OCI-LY7 (cell line): ENCODE measurements around the gene MAPK13.

ENCODE experiments used
- EZH2phosphoT487 ChIP-seq: fragments of 200-600 bp; sonication (generic); IDR thresholded peaks from 2 replicates; pipeline ENCODE4 v1.6.1; 2018; ENCODE audit warnings: low read depth, borderline replicate concordance, mild to moderate bottlenecking, mixed run types, antibody characterized with exemption, low read length, moderate library complexity, mixed read lengths
- TF ChIP-seq, protein P1 (sequence below): fragments of 200-600 bp; sonication (generic); conservative IDR thresholded peaks from 2 replicates; pipeline ENCODE4 v1.5.1; 2014; ENCODE audit warnings: mild to moderate bottlenecking, antibody characterized with exemption, low read length, moderate library complexity, mixed read lengths

DNA sequence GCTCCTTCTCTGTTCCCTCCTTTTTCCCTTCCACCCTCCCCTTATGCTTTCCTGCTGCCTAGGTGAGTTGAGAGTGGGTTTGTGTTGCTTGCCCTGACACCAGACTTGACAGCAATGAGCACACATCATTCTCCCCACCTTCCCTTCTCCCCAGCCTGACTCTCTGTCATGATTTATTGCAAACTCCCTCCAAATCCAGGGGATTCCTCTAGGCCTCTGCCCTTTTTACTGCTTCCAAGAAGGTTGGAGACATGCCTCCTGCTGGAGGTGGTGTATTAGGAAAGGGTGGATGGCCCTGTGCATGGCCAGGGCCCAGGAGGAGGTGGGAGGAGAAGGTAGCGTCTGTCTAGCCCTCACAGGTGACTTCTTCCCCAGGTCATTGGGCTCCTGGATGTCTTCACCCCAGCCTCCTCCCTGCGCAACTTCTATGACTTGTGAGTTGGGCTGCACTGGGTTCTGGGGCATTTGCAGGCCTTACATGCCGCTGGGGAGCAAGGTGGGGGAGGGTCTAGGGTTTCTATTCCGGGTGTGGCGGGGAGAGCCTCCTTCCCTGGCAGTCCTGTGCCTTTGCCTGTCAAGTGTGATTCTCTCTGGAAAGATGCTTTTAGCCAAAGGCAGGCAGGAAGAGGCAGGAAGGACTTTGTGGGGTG, 2.1 kb downstream of the MAPK13 start:
- TF ChIP-seq, protein P1, sequence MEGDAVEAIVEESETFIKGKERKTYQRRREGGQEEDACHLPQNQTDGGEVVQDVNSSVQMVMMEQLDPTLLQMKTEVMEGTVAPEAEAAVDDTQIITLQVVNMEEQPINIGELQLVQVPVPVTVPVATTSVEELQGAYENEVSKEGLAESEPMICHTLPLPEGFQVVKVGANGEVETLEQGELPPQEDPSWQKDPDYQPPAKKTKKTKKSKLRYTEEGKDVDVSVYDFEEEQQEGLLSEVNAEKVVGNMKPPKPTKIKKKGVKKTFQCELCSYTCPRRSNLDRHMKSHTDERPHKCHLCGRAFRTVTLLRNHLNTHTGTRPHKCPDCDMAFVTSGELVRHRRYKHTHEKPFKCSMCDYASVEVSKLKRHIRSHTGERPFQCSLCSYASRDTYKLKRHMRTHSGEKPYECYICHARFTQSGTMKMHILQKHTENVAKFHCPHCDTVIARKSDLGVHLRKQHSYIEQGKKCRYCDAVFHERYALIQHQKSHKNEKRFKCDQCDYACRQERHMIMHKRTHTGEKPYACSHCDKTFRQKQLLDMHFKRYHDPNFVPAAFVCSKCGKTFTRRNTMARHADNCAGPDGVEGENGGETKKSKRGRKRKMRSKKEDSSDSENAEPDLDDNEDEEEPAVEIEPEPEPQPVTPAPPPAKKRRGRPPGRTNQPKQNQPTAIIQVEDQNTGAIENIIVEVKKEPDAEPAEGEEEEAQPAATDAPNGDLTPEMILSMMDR = no peak
- TF ChIP-seq EZH2phosphoT487 = no peak
